Measurements from ENCODE around the gene NHS.

The NHS gene

GRCh38 chrX:17559728-17560379 lies 184.9 kb downstream of the NHS start:
- FAIRE-seq (no peak), DNase-seq (ENCODE audit: insufficient read length, low spot score) (no peak)
- no peak for TF ChIP-seq CTCF (IDR thresholded peaks at IDR 0.05; ENCODE audit: insufficient read depth, missing control alignments)

DNA sequence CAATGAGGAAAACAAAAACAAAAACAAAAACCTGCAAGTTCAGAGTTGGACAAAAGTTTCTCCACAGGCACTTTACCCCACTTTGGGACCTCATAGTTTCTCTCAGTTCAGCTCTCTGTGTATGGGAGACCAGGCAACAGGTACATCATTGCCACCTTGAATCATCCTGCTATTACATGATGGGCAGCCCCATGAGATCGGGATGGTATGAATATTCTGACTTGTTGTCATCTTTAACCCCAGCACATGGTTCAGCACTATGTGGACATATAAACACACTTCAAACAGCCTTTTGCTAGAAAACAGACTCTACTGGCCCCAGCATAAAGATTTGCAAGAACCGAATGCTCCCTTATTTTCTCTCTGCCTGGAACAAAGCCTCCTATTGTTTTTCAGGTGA lies 185.4 kb downstream of the NHS start:
- FAIRE-seq: no peak
- no peak for DNase-seq (ENCODE audit: insufficient read length, low spot score)
- no peak for TF ChIP-seq CTCF (IDR thresholded peaks at IDR 0.05; ENCODE audit: insufficient read depth, missing control alignments)

DNA sequence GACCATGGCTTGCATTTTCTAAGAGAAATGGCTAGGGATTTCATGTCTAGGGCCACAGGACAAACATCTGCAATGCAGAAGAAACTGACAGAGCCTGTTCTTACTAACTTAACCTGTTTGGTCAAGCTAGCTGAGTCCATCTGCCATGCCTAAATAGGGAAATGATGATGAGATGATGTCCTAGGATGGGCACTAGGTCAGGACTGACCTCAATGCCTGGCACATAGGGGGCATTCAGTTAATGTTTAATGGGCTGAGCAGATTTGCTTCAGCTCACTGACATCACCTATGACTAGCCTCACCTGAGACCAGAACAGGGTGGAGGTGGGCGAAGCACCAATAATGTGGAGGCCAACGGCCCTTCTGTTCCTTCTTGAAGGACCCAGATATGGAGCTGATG lies 188.1 kb downstream of the NHS start:
- TF ChIP-seq CTCF (IDR thresholded peaks at IDR 0.05; ENCODE audit: insufficient read depth, missing control alignments): no peak
- no peak for FAIRE-seq

GRCh38 chrX:17563515-17563914 lies 188.5 kb downstream of the NHS start:
- no peak for TF ChIP-seq CTCF (IDR thresholded peaks at IDR 0.05; ENCODE audit: insufficient read depth, missing control alignments)
- no peak for FAIRE-seq
- no peak for DNase-seq (ENCODE audit: insufficient read length, low spot score)

More for the DNA sequence above, 188.1 kb downstream of the NHS start:
- no peak for DNase-seq (ENCODE audit: insufficient read length, low spot score)

GRCh38 chrX:17564689-17565409 lies 189.8 kb downstream of the NHS start:
- no peak for DNase-seq (ENCODE audit: insufficient read length, low spot score)
- FAIRE-seq: no peak
- no peak for TF ChIP-seq CTCF (IDR thresholded peaks at IDR 0.05; ENCODE audit: insufficient read depth, missing control alignments)

DNA sequence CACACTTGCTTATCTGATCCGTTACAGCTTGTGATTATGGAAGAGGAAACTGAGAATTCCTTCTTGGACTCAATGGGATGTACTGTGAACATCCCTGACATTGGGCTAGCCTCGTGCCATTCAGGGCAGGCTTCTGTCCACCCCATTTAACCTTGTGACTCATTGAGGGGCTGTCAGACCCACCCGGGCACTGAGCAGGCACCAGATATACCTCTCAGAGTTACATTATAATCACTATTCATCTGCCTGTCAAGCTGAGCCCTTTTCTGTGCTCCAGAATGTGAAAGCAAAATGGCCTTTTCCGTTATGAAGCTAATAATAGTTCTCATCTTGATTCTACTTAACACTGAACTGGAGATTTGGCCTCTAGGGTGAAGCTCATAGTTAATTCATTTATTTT lies 191.7 kb downstream of the NHS start:
- no peak for FAIRE-seq
- DNase-seq (ENCODE audit: insufficient read length, low spot score): no peak
- TF ChIP-seq CTCF (IDR thresholded peaks at IDR 0.05; ENCODE audit: insufficient read depth, missing control alignments): no peak

DNA sequence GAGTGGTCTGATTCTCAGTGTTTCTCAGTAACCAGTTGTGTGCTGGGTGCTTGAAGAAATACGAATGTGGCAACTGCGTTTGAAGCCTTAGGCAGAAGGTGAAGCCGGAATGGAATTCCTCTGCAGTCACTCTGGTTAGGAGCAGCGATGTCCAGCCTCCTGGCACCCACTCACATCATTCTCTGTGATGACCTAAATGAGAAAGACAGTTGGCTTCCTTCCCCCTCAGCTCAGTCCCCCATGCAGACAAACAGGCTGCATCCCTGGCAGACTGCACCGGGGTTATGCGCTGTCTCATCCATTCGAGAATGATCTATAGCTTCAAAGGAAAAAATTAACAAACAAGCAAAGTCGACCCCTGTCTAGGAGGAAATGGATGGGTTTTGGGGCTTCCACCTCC lies 192.2 kb downstream of the NHS start:
- DNase-seq (ENCODE audit: insufficient read length, low spot score) (no peak), FAIRE-seq (no peak)
- TF ChIP-seq CTCF (IDR thresholded peaks at IDR 0.05; ENCODE audit: insufficient read depth, missing control alignments): no peak

Measured in D721Med (cell line).